Neural cell (in vitro differentiated cells): ENCODE data around the gene ACAD11. TPM values are rescaled to one million over a fixed set of nuclear protein-coding genes. Genes with fewer than 3 reads are reported as not detected.

Experiments used
- H2AFZ ChIP-seq: fragments of 200-600, 300-800 bp; sonication (generic), shearing (Covaris generic); 2 replicates; pipeline ENCODE4 v1.6.0; 2014; ENCODE audit warnings: low read depth, mild to moderate bottlenecking, antibody characterized with exemption, low read length, moderate library complexity
- H3F3A ChIP-seq: fragments of 200-600 bp; shearing (Covaris generic); 2 replicates; pipeline ENCODE4 v1.6.1; 2016; ENCODE audit warnings: mild to moderate bottlenecking, moderate library complexity, mixed read lengths, antibody characterized with exemption, low read length; ENCODE audit not compliant: insufficient read depth, poor library complexity, severe bottlenecking
- H3K27ac ChIP-seq: fragments of 200-600, 300-800 bp; sonication (generic), shearing (Covaris generic); 2 replicates; pipeline ENCODE4 v1.5.1; 2014; ENCODE audit warnings: mild to moderate bottlenecking, low read length, moderate library complexity
- H3K27me3 ChIP-seq: fragments of 300-800, 200-600 bp; sonication (generic), shearing (Covaris generic); 2 replicates; pipeline ENCODE4 v1.6.0; 2014; ENCODE audit warnings: mild to moderate bottlenecking, low read depth, low read length, moderate library complexity; ENCODE audit not compliant: insufficient read depth
- H3K36me3 ChIP-seq: fragments of 300-800, 200-600 bp; sonication (generic), shearing (Covaris generic); 2 replicates; pipeline ENCODE4 v1.5.1; 2014; ENCODE audit warnings: mild to moderate bottlenecking, antibody characterized with exemption, low read length, moderate library complexity; ENCODE audit not compliant: insufficient read depth
- H3K4me2 ChIP-seq: fragments of 300-800, 200-600 bp; sonication (generic), shearing (Covaris generic); 2 replicates; pipeline ENCODE4 v1.6.0; 2014; ENCODE audit warnings: mild to moderate bottlenecking, low read length
- H3K4me3 ChIP-seq: fragments of 300-800, 200-600 bp; sonication (generic), shearing (Covaris generic); 2 replicates; pipeline ENCODE4 v1.5.1; 2014; ENCODE audit warnings: mild to moderate bottlenecking, low read length, moderate library complexity
- H3K79me2 ChIP-seq: fragments of 200-600 bp; shearing (Covaris generic); replicated peaks from 2 replicates; pipeline ENCODE4 v1.6.0; 2014; ENCODE audit warnings: mild to moderate bottlenecking, low read length, moderate library complexity; ENCODE audit not compliant: insufficient read depth
- H3K9ac ChIP-seq: fragments of 300-800, 200-600 bp; sonication (generic), shearing (Covaris generic); 2 replicates; pipeline ENCODE4 v1.6.1; 2016; ENCODE audit warnings: mild to moderate bottlenecking, low read length, mixed read lengths
- H3K9me2 ChIP-seq: fragments of 200-600 bp; shearing (Covaris generic); 2 replicates; pipeline ENCODE4 v1.6.1; 2016; ENCODE audit warnings: mild to moderate bottlenecking, low read length, mixed read lengths; ENCODE audit not compliant: insufficient read depth
- H3K9me3 ChIP-seq: fragments of 200-600, 300-800 bp; sonication (generic), shearing (Covaris generic); 2 replicates; pipeline ENCODE4 v1.6.1; 2016; ENCODE audit warnings: mild to moderate bottlenecking, mixed run types, low read length, moderate library complexity, mixed read lengths
- H4K20me1 ChIP-seq: fragments of 200-600 bp; shearing (Covaris generic); 2 replicates; pipeline ENCODE4 v1.6.1; 2016; ENCODE audit warnings: mild to moderate bottlenecking, mixed run types; ENCODE audit not compliant: insufficient read depth
- EP300 ChIP-seq: fragments of 450-650 bp; conservative IDR thresholded peaks from 2 replicates; pipeline ENCODE4 v1.6.1; 2014; ENCODE audit warnings: antibody characterized with exemption, mild to moderate bottlenecking, moderate library complexity; ENCODE audit not compliant: poor library complexity, severe bottlenecking
- EZH2 ChIP-seq: fragments of 200-600, 300-800 bp; shearing (Covaris generic), sonication (generic); IDR thresholded peaks from 2 replicates; pipeline ENCODE4 v1.6.1; 2014; ENCODE audit warnings: antibody characterized with exemption, low read length, borderline replicate concordance, mild to moderate bottlenecking; ENCODE audit not compliant: insufficient read depth, poor library complexity, severe bottlenecking
- MXI1 ChIP-seq: fragments of 450-650 bp; conservative IDR thresholded peaks from 2 replicates; pipeline ENCODE4 v1.6.1; 2014; ENCODE audit warnings: antibody characterized with exemption, mild to moderate bottlenecking; ENCODE audit not compliant: poor library complexity, severe bottlenecking
- POLR2AphosphoS5 ChIP-seq: IDR thresholded peaks from 2 replicates; pipeline ENCODE4 v1.6.1; 2012
- RAD21 ChIP-seq: fragments of 450-650 bp; conservative IDR thresholded peaks from 2 replicates; pipeline ENCODE4 v1.6.1; 2014; ENCODE audit warnings: antibody characterized with exemption, mild to moderate bottlenecking, moderate library complexity
- SMC3 ChIP-seq: fragments of 450-650 bp; conservative IDR thresholded peaks from 2 replicates; pipeline ENCODE4 v1.6.1; 2014; ENCODE audit warnings: antibody characterized with exemption, mild to moderate bottlenecking, moderate library complexity; ENCODE audit not compliant: poor library complexity
- TAF1 ChIP-seq: IDR thresholded peaks from 2 replicates; pipeline ENCODE4 v1.6.1; 2012; ENCODE audit warnings: low read depth
- polyA plus RNA-seq: library from polyadenylated mRNA; depleted of rRNA; stranded (reverse); fragments of >200 nt; gene quantifications from 2 replicates; pipeline ENCODE4 v1.2.3, GENCODE V29; 2014
- TF ChIP-seq, protein P1 (sequence below): IDR thresholded peaks from 2 replicates; pipeline ENCODE4 v1.6.1; 2012; ENCODE audit warnings: borderline replicate concordance
- TF ChIP-seq, protein P2 (sequence below): fragments of 450-650 bp; IDR thresholded peaks from 2 replicates; pipeline ENCODE4 v1.5.1; 2014; ENCODE audit warnings: antibody characterized with exemption, mild to moderate bottlenecking, moderate library complexity; ENCODE audit not compliant: poor library complexity, severe bottlenecking

Gene ACAD11
- polyA plus RNA-seq, 1 donor from 2014 or later: 19.2 TPM

DNA sequence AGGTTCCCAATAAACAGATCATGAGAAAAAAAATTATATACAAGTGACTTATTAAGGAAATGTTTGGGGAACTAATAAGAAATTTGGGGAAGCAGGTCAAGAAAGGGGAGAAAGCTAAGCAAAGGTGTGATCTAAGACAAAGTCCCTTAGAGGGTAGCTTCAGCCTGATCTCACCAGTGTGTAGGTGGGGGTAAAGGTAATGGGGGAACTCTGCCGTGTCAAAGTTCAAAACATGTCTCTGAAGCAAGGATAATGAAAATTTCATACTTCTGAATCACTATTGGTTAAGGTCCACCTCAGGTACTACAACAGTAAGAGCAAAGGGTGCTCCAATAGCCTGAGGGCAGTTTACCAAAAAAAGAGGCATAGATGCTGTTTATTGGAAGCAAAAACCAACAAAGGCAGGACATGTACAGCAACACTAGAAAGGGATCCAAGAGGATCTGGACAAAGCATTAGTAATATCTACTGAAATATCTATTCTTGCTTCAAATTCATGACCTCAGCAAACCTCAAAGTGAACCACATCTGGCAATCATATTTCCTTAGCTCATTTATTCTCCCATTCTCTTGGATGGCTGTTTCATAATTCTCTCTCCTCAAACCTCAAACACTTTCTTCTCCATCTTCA, 6.9 kb downstream of the ACAD11 start:
- Histone ChIP-seq H3K4me3 (no peak overlapping the region), H3K9me3 (no peaks in the 10 kb centered on the region), H3K4me2 (no peak overlapping the region), H3K9me2 (no peaks in the 10 kb centered on the region), H3K27me3 (no peaks in the 10 kb centered on the region), H3K79me2 (no peaks in the 10 kb centered on the region), H3F3A (no peaks in the 10 kb centered on the region), H4K20me1 (no peaks in the 10 kb centered on the region), H3K36me3 (no peaks in the 10 kb centered on the region), H3K9ac (no peak overlapping the region), H2AFZ (no peak overlapping the region), H3K27ac (no peak overlapping the region)
- TF ChIP-seq, protein P1, sequence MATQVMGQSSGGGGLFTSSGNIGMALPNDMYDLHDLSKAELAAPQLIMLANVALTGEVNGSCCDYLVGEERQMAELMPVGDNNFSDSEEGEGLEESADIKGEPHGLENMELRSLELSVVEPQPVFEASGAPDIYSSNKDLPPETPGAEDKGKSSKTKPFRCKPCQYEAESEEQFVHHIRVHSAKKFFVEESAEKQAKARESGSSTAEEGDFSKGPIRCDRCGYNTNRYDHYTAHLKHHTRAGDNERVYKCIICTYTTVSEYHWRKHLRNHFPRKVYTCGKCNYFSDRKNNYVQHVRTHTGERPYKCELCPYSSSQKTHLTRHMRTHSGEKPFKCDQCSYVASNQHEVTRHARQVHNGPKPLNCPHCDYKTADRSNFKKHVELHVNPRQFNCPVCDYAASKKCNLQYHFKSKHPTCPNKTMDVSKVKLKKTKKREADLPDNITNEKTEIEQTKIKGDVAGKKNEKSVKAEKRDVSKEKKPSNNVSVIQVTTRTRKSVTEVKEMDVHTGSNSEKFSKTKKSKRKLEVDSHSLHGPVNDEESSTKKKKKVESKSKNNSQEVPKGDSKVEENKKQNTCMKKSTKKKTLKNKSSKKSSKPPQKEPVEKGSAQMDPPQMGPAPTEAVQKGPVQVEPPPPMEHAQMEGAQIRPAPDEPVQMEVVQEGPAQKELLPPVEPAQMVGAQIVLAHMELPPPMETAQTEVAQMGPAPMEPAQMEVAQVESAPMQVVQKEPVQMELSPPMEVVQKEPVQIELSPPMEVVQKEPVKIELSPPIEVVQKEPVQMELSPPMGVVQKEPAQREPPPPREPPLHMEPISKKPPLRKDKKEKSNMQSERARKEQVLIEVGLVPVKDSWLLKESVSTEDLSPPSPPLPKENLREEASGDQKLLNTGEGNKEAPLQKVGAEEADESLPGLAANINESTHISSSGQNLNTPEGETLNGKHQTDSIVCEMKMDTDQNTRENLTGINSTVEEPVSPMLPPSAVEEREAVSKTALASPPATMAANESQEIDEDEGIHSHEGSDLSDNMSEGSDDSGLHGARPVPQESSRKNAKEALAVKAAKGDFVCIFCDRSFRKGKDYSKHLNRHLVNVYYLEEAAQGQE: no peak
- no peak for TF ChIP-seq SMC3
- TF ChIP-seq EZH2: no peak
- TF ChIP-seq EP300: no peak
- TF ChIP-seq TAF1: no peak
- TF ChIP-seq, protein P2, sequence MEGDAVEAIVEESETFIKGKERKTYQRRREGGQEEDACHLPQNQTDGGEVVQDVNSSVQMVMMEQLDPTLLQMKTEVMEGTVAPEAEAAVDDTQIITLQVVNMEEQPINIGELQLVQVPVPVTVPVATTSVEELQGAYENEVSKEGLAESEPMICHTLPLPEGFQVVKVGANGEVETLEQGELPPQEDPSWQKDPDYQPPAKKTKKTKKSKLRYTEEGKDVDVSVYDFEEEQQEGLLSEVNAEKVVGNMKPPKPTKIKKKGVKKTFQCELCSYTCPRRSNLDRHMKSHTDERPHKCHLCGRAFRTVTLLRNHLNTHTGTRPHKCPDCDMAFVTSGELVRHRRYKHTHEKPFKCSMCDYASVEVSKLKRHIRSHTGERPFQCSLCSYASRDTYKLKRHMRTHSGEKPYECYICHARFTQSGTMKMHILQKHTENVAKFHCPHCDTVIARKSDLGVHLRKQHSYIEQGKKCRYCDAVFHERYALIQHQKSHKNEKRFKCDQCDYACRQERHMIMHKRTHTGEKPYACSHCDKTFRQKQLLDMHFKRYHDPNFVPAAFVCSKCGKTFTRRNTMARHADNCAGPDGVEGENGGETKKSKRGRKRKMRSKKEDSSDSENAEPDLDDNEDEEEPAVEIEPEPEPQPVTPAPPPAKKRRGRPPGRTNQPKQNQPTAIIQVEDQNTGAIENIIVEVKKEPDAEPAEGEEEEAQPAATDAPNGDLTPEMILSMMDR: no peak
- no peak for TF ChIP-seq MXI1

GRCh38 chr3:132650153-132650552, 9.5 kb downstream of the ACAD11 start:
- Histone ChIP-seq H3K9me2 (no peaks in the 10 kb centered on the region), H3K27ac (no peak overlapping the region), H4K20me1 (no peaks in the 10 kb centered on the region), H2AFZ (no peak overlapping the region), H3K9ac (no peak overlapping the region), H3K4me2 (no peak overlapping the region), H3F3A (no peaks in the 10 kb centered on the region), H3K4me3 (no peak overlapping the region), H3K36me3 (no peaks in the 10 kb centered on the region), H3K79me2 (no peaks in the 10 kb centered on the region), H3K27me3 (no peaks in the 10 kb centered on the region), H3K9me3 (no peaks in the 10 kb centered on the region)
- TF ChIP-seq TAF1 (no peak), EZH2 (no peak), RAD21 (no peak), SMC3 (no peak), MXI1 (no peak), POLR2AphosphoS5 (no peak), EP300 (no peak)
- TF ChIP-seq, protein P1: no peak
- TF ChIP-seq, protein P2: no peak
